ENCODE data around the gene TMEM217.
A peak's percentile ranks its signal among the peaks of the same experiment; 100 is the strongest.

Gene TMEM217

GRCh38 chr6:37233541-37233940, 24.4 kb downstream of the TMEM217 start:
- DNase-seq, result no peak
- Histone ChIP-seq H3K27me3 (replicated peaks in 2 of 5; ENCODE audit: control insufficient read depth in 4 of 5, insufficient read depth in 5 of 5, low read length in 4 of 5) (no peaks in the 10 kb centered on the region), H3K4me3 (ENCODE audit: control insufficient read depth in 1 of 7, extremely low read depth in 1 of 7, insufficient read depth in 4 of 7, low read depth in 2 of 7, low read length in 6 of 7) (no peak overlapping the region), H3K4me1 (ENCODE audit: control extremely low read depth in 1 of 4, control insufficient read depth in 4 of 4, insufficient read depth in 4 of 4, low read length in 3 of 4) (peaks cover 0 to 4% (median 0%) of the 10 kb centered on the region in 4 experiments), H3K36me3 (ENCODE audit: control insufficient read depth in 4 of 4, insufficient read depth in 4 of 4, low read length in 3 of 4) (no peaks in the 10 kb centered on the region), H3K27ac (ENCODE audit: insufficient read depth in 1 of 2, low read depth in 1 of 2, low read length in 2 of 2, poor library complexity in 1 of 2, severe bottlenecking in 2 of 2) (no peak overlapping the region), H3K9me3 (ENCODE audit: control extremely low read depth in 1 of 5, control insufficient read depth in 4 of 5, insufficient read depth in 2 of 5, low read depth in 1 of 5, low read length in 4 of 5) (no peaks in the 10 kb centered on the region)
- ChIA-PET POLR2A (no interaction called here), CTCF (interaction anchor here (1.0 kb wide), 1 partner anchor 11 kb away, joined by 3 read pairs; no protein-coding TSS in a partner anchor)
- 90% methylated on average over 4 of the region's 7 CpGs for WGBS (ENCODE audit: insufficient coverage)

DNA sequence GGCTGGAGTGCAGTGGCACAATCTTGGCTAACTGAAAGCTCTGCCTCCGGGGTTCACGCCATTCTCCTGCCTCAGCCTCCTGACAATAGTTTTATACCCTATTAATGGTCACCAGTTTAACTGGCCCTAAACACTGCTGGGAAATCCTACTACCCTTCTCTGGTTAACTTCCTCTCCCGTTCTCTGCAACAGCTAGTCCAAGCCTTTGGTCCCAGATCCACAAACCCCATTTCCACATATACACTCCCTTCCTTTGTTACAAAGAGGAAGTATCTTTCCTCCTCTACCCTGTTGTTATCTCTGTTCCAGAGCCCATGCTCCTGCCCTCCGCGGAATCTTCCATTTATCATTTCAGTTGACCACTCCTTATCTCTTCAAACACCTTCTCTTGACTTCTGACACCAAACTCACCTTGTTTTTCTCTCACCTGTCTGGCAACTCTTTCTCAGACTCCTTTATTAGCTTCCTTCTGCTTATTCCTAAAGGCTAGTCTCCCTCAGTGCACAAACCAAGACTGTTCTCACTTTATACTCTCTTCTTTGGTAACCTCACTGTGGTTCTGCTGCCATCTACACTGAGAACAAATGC, 25.4 kb downstream of the TMEM217 start:
- Histone ChIP-seq H3K9me3 (ENCODE audit: control extremely low read depth in 1 of 5, control insufficient read depth in 4 of 5, insufficient read depth in 2 of 5, low read depth in 1 of 5, low read length in 4 of 5) (no peaks in the 10 kb centered on the region), H3K27ac (ENCODE audit: insufficient read depth in 1 of 2, low read depth in 1 of 2, low read length in 2 of 2, poor library complexity in 1 of 2, severe bottlenecking in 2 of 2) (peak overlapping the region in 1 of 2 experiments; percentile 55), H3K36me3 (ENCODE audit: control insufficient read depth in 4 of 4, insufficient read depth in 4 of 4, low read length in 3 of 4) (no peaks in the 10 kb centered on the region), H3K4me1 (ENCODE audit: control extremely low read depth in 1 of 4, control insufficient read depth in 4 of 4, insufficient read depth in 4 of 4, low read length in 3 of 4) (no peaks in the 10 kb centered on the region), H3K27me3 (replicated peaks in 2 of 5; ENCODE audit: control insufficient read depth in 4 of 5, insufficient read depth in 5 of 5, low read length in 4 of 5) (no peaks in the 10 kb centered on the region), H3K4me3 (ENCODE audit: control insufficient read depth in 1 of 7, extremely low read depth in 1 of 7, insufficient read depth in 4 of 7, low read depth in 2 of 7, low read length in 6 of 7) (no peak overlapping the region)
- ChIA-PET CTCF (interaction anchor here (0.7 to 1.2 kb wide), 3 partner anchors 9 to 83 kb away, joined by 3 to 4 read pairs (median 3); no protein-coding TSS in a partner anchor), POLR2A (no interaction called here)
- DNase-seq, result no peak
- WGBS (ENCODE audit: insufficient coverage), result 87% methylated on average over 5 of the region's 5 CpGs

DNA sequence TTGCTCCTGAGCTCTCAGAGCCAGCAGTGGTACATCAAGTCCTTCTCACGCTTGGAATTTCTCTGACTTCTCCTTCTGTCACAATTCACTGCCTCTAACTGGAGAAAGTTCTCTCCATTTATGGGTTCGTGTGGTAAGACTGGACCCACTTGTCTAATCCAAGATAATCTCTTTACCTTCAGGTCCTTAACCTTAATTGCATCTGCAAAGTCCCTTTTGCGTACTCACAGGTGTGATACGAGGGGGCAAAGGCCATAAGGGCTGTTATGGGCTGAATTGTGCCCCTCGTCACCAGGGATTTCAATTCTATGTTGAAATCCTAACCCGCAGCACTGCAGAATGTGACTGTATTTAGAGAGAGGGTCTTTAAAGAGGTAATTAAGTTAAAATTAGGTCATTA, 27.8 kb downstream of the TMEM217 start:
- WGBS (ENCODE audit: insufficient coverage), result 94% methylated on average over 4 of the region's 6 CpGs
- H3K27ac ChIP-seq (ENCODE audit: insufficient read depth in 1 of 2, low read depth in 1 of 2, low read length in 2 of 2, poor library complexity in 1 of 2, severe bottlenecking in 2 of 2), result no peak overlapping the region
- H3K36me3 ChIP-seq (ENCODE audit: control insufficient read depth in 4 of 4, insufficient read depth in 4 of 4, low read length in 3 of 4), result no peaks in the 10 kb centered on the region
- no peaks in the 10 kb centered on the region for H3K4me1 ChIP-seq (ENCODE audit: control extremely low read depth in 1 of 4, control insufficient read depth in 4 of 4, insufficient read depth in 4 of 4, low read length in 3 of 4)
- H3K4me3 ChIP-seq (ENCODE audit: control insufficient read depth in 1 of 7, extremely low read depth in 1 of 7, insufficient read depth in 4 of 7, low read depth in 2 of 7, low read length in 6 of 7), result no peak overlapping the region
- H3K9me3 ChIP-seq (ENCODE audit: control extremely low read depth in 1 of 5, control insufficient read depth in 4 of 5, insufficient read depth in 2 of 5, low read depth in 1 of 5, low read length in 4 of 5), result no peaks in the 10 kb centered on the region
- POLR2A ChIA-PET, result no interaction called here
- CTCF ChIA-PET, result no interaction called here
- no peaks in the 10 kb centered on the region for H3K27me3 ChIP-seq (replicated peaks in 2 of 5; ENCODE audit: control insufficient read depth in 4 of 5, insufficient read depth in 5 of 5, low read length in 4 of 5)
- no peak for DNase-seq

DNA sequence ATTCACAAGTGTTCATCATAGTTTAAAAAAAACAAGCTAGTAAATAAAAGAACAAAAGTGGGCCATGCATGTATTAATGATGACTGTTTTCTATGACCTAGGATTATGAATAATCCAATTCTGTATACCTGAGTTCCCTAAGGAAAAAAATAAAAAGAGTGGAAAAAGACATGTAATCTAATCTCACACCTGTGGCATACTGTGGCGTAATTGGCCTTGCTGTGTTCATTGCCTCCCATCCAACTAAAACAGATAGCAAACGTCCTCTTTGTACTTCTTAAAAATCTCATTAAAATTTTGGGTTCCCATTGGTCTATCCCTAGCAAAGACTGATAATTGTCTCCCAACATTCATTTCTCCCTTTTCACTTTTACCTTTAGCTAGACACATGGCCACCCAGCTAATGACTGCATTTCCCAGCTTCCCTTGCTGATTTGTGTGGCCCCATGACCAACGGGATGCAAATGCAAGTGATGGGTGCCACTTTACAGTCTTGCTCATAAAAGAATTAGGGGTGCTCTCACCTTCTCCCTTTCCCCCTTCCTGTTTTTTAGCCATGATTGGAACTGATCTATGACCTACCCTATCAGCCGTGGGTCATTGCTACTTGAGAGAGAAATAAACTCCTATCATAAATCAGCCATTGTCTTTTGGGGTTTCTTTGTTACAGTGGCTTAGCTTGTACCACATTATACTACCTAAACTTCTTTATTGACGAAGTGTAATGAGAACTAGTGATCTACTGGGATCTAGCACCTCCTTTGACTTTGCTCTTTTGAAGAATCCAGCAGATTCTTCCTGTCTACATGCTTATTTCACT, 32.4 kb downstream of the TMEM217 start:
- Histone ChIP-seq H3K4me3 (ENCODE audit: control insufficient read depth in 1 of 7, extremely low read depth in 1 of 7, insufficient read depth in 4 of 7, low read depth in 2 of 7, low read length in 6 of 7) (no peak overlapping the region), H3K27me3 (replicated peaks in 2 of 5; ENCODE audit: control insufficient read depth in 4 of 5, insufficient read depth in 5 of 5, low read length in 4 of 5) (no peaks in the 10 kb centered on the region), H3K9me3 (ENCODE audit: control extremely low read depth in 1 of 5, control insufficient read depth in 4 of 5, insufficient read depth in 2 of 5, low read depth in 1 of 5, low read length in 4 of 5) (no peaks in the 10 kb centered on the region), H3K27ac (ENCODE audit: insufficient read depth in 1 of 2, low read depth in 1 of 2, low read length in 2 of 2, poor library complexity in 1 of 2, severe bottlenecking in 2 of 2) (no peak overlapping the region), H3K36me3 (ENCODE audit: control insufficient read depth in 4 of 4, insufficient read depth in 4 of 4, low read length in 3 of 4) (no peaks in the 10 kb centered on the region), H3K4me1 (ENCODE audit: control extremely low read depth in 1 of 4, control insufficient read depth in 4 of 4, insufficient read depth in 4 of 4, low read length in 3 of 4) (peaks cover 0 to 21% (median 9%) of the 10 kb centered on the region in 4 experiments)
- 100% methylated on average over 3 of the region's 5 CpGs for WGBS (ENCODE audit: insufficient coverage)
- ChIA-PET POLR2A (no interaction called here), CTCF (interaction anchor here (1.3 to 1.4 kb wide), 2 partner anchors 16 kb away, joined by 3 read pairs; no protein-coding TSS in a partner anchor)
- DNase-seq, result no peak

DNA sequence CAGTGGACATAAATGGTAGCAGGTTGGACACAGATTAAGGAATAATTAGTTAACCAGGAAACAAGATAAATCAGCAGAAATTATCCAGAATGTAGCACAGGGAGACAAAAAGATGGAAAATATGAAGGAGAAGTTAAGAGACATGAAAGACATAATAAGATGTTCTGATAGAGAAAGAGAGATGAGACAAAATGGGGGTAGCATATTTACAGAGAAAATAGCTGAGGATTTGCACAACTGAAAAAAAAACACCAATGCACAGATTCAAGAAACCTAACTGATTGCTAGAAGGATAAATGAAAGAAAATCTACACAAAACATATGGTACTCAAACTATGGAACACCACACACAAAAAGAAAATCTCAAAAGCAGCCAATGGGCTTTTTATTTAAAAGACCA, 35.0 kb downstream of the TMEM217 start:
- peak overlapping the region in 6 of 7 experiments; percentile 68 to 92 (median 80) for H3K4me3 ChIP-seq (ENCODE audit: control insufficient read depth in 1 of 7, extremely low read depth in 1 of 7, insufficient read depth in 4 of 7, low read depth in 2 of 7, low read length in 6 of 7)
- CTCF ChIA-PET, result interaction anchor here (1.3 to 2.4 kb wide), 6 partner anchors 9 to 204 kb away, joined by 3 to 7 read pairs (median 4); partner anchors contain the start of genes TBC1D22B and TMEM217
- peaks cover 2 to 32% (median 12%) of the 10 kb centered on the region in 4 experiments for H3K4me1 ChIP-seq (ENCODE audit: control extremely low read depth in 1 of 4, control insufficient read depth in 4 of 4, insufficient read depth in 4 of 4, low read length in 3 of 4)
- H3K27me3 ChIP-seq (replicated peaks in 2 of 5; ENCODE audit: control insufficient read depth in 4 of 5, insufficient read depth in 5 of 5, low read length in 4 of 5), result no peaks in the 10 kb centered on the region
- no peak overlapping the region for H3K27ac ChIP-seq (ENCODE audit: insufficient read depth in 1 of 2, low read depth in 1 of 2, low read length in 2 of 2, poor library complexity in 1 of 2, severe bottlenecking in 2 of 2)
- H3K36me3 ChIP-seq (ENCODE audit: control insufficient read depth in 4 of 4, insufficient read depth in 4 of 4, low read length in 3 of 4), result no peaks in the 10 kb centered on the region
- no peaks in the 10 kb centered on the region for H3K9me3 ChIP-seq (ENCODE audit: control extremely low read depth in 1 of 5, control insufficient read depth in 4 of 5, insufficient read depth in 2 of 5, low read depth in 1 of 5, low read length in 4 of 5)
- no peak for DNase-seq
- POLR2A ChIA-PET, result interaction anchor here (1.0 to 1.6 kb wide), 2 partner anchors 35 to 36 kb away, joined by 3 to 9 read pairs; partner anchors contain the start of genes TBC1D22B and TMEM217

DNA sequence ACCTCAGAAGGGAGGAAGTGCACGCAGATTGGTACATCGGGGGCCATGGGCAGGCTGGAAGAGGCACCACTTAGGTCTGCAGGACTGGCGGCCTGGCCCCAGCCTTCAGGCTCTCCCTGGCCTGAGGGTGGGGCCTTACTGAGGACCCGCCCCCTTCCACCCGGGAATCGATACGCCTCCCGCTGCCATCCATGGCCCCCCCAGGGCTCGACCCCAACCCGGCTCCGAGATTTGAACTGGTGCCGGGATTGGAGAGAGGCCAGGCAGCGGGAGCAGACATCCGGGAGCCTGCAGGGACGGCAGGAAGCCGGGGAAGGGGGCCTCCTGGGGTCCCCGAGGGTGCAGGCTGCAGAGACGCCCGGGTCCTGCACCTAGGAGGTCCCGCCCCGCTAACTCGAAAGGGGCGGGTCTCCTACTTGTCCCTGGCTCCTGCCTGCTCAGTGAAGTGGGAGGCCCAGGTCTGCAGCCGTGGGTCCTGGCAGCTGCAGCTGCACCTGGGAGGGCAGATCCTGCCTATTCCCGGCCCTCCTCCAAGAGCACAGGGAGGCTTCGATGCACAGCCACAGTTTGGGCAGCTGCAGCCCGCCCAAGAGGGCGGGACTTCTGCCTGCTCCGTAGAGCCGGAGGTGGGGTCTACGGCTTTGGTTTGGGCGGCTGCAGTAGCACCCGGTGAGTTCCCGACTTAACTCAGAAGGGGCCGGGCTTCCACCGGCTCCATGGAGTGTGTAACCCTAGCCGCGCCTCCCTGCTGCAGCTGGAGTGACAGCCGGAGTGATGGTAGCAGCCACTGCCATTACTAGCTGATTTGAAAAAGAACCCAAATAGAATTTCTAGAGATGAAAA, 35.6 kb downstream of the TMEM217 start:
- no peaks in the 10 kb centered on the region for H3K36me3 ChIP-seq (ENCODE audit: control insufficient read depth in 4 of 4, insufficient read depth in 4 of 4, low read length in 3 of 4)
- no peaks in the 10 kb centered on the region for H3K9me3 ChIP-seq (ENCODE audit: control extremely low read depth in 1 of 5, control insufficient read depth in 4 of 5, insufficient read depth in 2 of 5, low read depth in 1 of 5, low read length in 4 of 5)
- ChIA-PET POLR2A (interaction anchor here (0.6 to 1.6 kb wide), 3 partner anchors 24 to 37 kb away, joined by 3 to 9 read pairs (median 4); partner anchors contain the start of genes TBC1D22B and TMEM217), CTCF (interaction anchor here (0.7 to 2.4 kb wide), 10 partner anchors 10 to 204 kb away, joined by 3 to 7 read pairs (median 3); partner anchors contain the start of genes TBC1D22B and TMEM217)
- H3K4me1 ChIP-seq (ENCODE audit: control extremely low read depth in 1 of 4, control insufficient read depth in 4 of 4, insufficient read depth in 4 of 4, low read length in 3 of 4), result peaks cover 2 to 32% (median 12%) of the 10 kb centered on the region in 4 experiments
- under 1% methylated on average over 34 of the region's 39 CpGs for WGBS (ENCODE audit: insufficient coverage)
- H3K27me3 ChIP-seq (replicated peaks in 2 of 5; ENCODE audit: control insufficient read depth in 4 of 5, insufficient read depth in 5 of 5, low read length in 4 of 5), result no peaks in the 10 kb centered on the region
- H3K4me3 ChIP-seq (ENCODE audit: control insufficient read depth in 1 of 7, extremely low read depth in 1 of 7, insufficient read depth in 4 of 7, low read depth in 2 of 7, low read length in 6 of 7), result peak overlapping the region; percentile 68 to 92 (median 81)
- DNase-seq, result peak; percentile 74 to 92 (median 91)
- H3K27ac ChIP-seq (ENCODE audit: insufficient read depth in 1 of 2, low read depth in 1 of 2, low read length in 2 of 2, poor library complexity in 1 of 2, severe bottlenecking in 2 of 2), result no peak overlapping the region
